ENCODE results near the gene HELZ2. TPM values are rescaled to one million over a fixed set of nuclear protein-coding genes. Genes with fewer than 3 reads are reported as not detected.
A peak's percentile ranks its signal among the peaks of the same experiment; 100 is the strongest.

The HELZ2 gene
- total and polyA plus RNA-seq, 2 donors from 2014 or later: 3.2 to 40.7 TPM

DNA sequence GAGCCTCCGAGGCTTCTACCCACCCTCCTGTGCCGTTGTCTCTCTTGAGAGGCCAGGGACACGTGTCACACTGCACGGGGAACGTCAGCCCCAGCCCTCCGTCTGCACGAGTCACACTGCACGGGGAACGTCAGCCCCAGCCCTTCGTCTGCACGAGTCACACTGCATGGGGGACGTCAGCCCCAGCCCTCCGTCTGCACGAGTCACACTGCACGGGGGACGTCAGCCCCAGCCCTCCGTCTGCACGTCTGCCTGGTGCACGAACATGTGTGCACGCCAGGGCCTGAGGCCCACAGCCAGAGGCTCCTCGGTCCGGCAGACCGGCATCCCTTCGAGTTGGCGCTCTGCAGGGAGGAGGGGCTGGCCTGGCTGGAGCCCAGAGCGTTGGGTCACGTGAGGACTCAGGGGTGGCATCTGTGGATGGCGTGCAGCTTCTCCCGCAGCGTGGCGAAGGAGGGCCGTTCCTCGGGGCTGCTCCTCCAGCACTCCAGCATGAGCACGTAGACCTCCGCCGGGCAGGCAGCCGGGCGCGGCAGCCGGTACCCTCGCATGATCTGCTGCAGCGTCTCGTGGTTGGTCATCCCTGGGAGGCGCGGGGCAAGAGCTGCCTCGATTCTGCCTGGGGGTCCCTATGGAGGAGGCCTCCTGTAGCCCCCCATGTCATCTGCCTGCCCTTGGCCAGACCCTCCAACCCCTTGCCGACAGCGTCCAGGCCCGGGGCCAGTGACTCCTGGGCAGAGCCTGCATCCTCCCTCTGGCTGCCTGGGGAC, 33.4 kb downstream of the HELZ2 start:
- Histone ChIP-seq H3K9ac (ENCODE audit: low read length in 3 of 3) (no peak overlapping the region), H3K36me3 (ENCODE audit: control insufficient read depth in 2 of 3, insufficient read depth in 3 of 3, low read length in 3 of 3) (no peaks in the 10 kb centered on the region), H3K4me1 (ENCODE audit: control insufficient read depth in 2 of 3, insufficient read depth in 2 of 3, low read depth in 1 of 3, low read length in 3 of 3) (peaks cover 0 to 4% (median 0%) of the 10 kb centered on the region in 3 donors), H3K27ac (ENCODE audit: low read depth in 2 of 2, low read length in 2 of 2) (no peak overlapping the region), H3K9me3 (ENCODE audit: control insufficient read depth in 2 of 3, insufficient read depth in 1 of 3, low read length in 3 of 3) (no peaks in the 10 kb centered on the region), H3K27me3 (ENCODE audit: control insufficient read depth, insufficient read depth, low read length) (no peaks in the 10 kb centered on the region), H3K4me3 (ENCODE audit: low read length in 3 of 3) (no peak overlapping the region)
- DNase-seq (peak in 1 of 5 donors; percentile 48), FAIRE-seq (no peak)
- intact Hi-C loops (cut with DNase I): no loop called here
- TF ChIP-seq, protein P1, sequence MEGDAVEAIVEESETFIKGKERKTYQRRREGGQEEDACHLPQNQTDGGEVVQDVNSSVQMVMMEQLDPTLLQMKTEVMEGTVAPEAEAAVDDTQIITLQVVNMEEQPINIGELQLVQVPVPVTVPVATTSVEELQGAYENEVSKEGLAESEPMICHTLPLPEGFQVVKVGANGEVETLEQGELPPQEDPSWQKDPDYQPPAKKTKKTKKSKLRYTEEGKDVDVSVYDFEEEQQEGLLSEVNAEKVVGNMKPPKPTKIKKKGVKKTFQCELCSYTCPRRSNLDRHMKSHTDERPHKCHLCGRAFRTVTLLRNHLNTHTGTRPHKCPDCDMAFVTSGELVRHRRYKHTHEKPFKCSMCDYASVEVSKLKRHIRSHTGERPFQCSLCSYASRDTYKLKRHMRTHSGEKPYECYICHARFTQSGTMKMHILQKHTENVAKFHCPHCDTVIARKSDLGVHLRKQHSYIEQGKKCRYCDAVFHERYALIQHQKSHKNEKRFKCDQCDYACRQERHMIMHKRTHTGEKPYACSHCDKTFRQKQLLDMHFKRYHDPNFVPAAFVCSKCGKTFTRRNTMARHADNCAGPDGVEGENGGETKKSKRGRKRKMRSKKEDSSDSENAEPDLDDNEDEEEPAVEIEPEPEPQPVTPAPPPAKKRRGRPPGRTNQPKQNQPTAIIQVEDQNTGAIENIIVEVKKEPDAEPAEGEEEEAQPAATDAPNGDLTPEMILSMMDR (IDR thresholded peaks at IDR 0.05; ENCODE audit: borderline replicate concordance, extremely low read depth, insufficient read depth): no peak

DNA sequence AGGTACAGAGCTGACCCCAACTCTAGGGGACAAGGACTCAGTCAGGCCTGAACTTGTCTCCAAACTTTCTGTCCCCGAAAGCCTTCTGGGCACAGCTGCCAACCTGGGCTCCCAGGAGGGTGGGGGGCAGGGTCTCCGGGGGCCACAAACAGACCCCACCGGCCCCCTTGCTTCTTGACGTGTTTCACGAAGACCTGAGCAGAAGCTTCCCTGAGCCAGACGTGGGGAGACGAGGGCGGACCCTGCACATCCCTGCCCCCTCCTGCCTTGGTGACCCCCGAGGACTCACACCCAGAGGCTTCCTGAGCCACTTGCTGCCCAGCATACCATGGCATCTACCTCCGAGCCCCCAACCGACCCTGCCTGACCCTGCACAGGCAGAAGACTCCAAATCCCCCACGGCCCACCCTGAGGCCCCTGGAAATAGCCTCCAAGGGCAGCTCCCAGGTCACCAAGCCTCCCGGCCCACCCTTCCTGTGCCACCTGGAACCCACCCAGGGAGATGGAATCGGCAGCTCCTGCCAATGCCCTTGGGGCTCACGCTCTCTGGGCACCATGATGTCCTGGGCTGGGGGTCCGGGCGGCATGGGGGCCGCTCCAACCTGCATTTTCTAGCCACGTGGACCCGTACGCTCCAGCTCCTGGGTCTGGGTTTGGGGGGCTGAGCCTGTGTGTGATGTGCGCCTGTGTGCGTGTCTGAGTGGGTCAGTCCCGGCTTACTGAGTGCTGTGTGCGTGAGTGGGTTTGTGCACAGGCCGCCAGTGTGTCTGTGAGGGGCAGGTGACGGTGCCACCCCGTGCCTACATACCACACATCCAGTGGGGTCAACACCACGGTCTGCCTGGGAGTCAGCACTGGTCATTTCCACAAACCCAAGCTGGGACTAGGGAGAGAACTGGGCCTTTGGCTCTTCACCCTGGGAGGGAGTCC, 34.3 kb downstream of the HELZ2 start:
- no peak overlapping the region for H3K4me3 ChIP-seq (ENCODE audit: low read length in 3 of 3)
- no peaks in the 10 kb centered on the region for H3K9me3 ChIP-seq (ENCODE audit: control insufficient read depth in 2 of 3, insufficient read depth in 1 of 3, low read length in 3 of 3)
- TF ChIP-seq, protein P1 (IDR thresholded peaks at IDR 0.05; ENCODE audit: borderline replicate concordance, extremely low read depth, insufficient read depth): no peak
- no peaks in the 10 kb centered on the region for H3K36me3 ChIP-seq (ENCODE audit: control insufficient read depth in 2 of 3, insufficient read depth in 3 of 3, low read length in 3 of 3)
- no peaks in the 10 kb centered on the region for H3K27me3 ChIP-seq (ENCODE audit: control insufficient read depth, insufficient read depth, low read length)
- no peak for DNase-seq
- no peak for FAIRE-seq
- H3K4me1 ChIP-seq (ENCODE audit: control insufficient read depth in 2 of 3, insufficient read depth in 2 of 3, low read depth in 1 of 3, low read length in 3 of 3): peaks cover 0 to 4% (median 0%) of the 10 kb centered on the region in 3 donors
- no peak overlapping the region for H3K27ac ChIP-seq (ENCODE audit: low read depth in 2 of 2, low read length in 2 of 2)
- H3K9ac ChIP-seq (ENCODE audit: low read length in 3 of 3): no peak overlapping the region
- intact Hi-C loops (cut with DNase I): loop anchor here (5.0 kb wide), 1 partner anchor 438 kb away; the partner anchor contains the start of gene SAMD10

DNA sequence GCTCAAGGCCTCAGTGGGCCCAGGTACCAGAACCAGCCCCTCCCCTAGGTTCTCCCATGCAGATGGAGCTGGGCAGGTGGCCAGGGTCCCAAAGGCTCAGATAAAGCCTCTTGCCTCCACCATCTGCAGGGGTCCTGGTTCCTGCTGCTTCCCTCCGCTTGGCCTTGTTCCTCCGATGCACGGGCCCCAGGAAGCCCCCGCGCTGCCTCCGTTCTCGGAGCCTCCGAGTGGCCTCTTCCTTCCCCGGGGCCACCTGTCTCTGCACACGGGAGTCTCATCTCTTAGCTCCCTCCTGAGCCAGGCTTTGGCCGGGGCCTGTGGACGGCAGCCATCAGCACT, 35.0 kb downstream of the HELZ2 start:
- intact Hi-C loops (cut with DNase I): loop anchor here (5.0 kb wide), 1 partner anchor 438 kb away; the partner anchor contains the start of gene SAMD10
- TF ChIP-seq, protein P1 (IDR thresholded peaks at IDR 0.05; ENCODE audit: borderline replicate concordance, extremely low read depth, insufficient read depth): no peak
- H3K9ac ChIP-seq (ENCODE audit: low read length in 3 of 3): no peak overlapping the region
- no peak overlapping the region for H3K27ac ChIP-seq (ENCODE audit: low read depth in 2 of 2, low read length in 2 of 2)
- H3K4me3 ChIP-seq (ENCODE audit: low read length in 3 of 3): no peak overlapping the region
- DNase-seq (peak in 1 of 5 donors; percentile 73), FAIRE-seq (no peak)
- no peaks in the 10 kb centered on the region for H3K36me3 ChIP-seq (ENCODE audit: control insufficient read depth in 2 of 3, insufficient read depth in 3 of 3, low read length in 3 of 3)
- H3K4me1 ChIP-seq (ENCODE audit: control insufficient read depth in 2 of 3, insufficient read depth in 2 of 3, low read depth in 1 of 3, low read length in 3 of 3): peaks cover 0 to 4% (median 0%) of the 10 kb centered on the region in 3 donors
- no peaks in the 10 kb centered on the region for H3K9me3 ChIP-seq (ENCODE audit: control insufficient read depth in 2 of 3, insufficient read depth in 1 of 3, low read length in 3 of 3)
- no peaks in the 10 kb centered on the region for H3K27me3 ChIP-seq (ENCODE audit: control insufficient read depth, insufficient read depth, low read length)
